Fibroblast of lung (primary cell): ENCODE measurements around the gene CMTM3. TPM values are rescaled to one million over a fixed set of nuclear protein-coding genes. Genes with fewer than 3 reads are reported as not detected.

Experiments used
- DNase-seq, 2 donors: peaks; one replicate each; pipeline versions ENCODE4 v3.0.0 to v3.0.0-alpha.2; 2010; ENCODE audit warnings: low read depth in 2 of 2
- H2AFZ ChIP-seq: 2 replicates; pipeline ENCODE4 v1.5.1; 2012; ENCODE audit warnings: low read length, control low read depth, inconsistent platforms
- H3K27ac ChIP-seq: 2 replicates; pipeline ENCODE4 v1.5.1; 2011; ENCODE audit warnings: low read length, control low read depth; ENCODE audit not compliant: insufficient read depth
- H3K27me3 ChIP-seq: 2 replicates; pipeline ENCODE4 v1.5.1; 2011; ENCODE audit warnings: mild to moderate bottlenecking, low read length; ENCODE audit not compliant: control insufficient read depth, insufficient read depth
- H3K36me3 ChIP-seq: 2 replicates; pipeline ENCODE4 v1.5.1; 2011; ENCODE audit warnings: low read length; ENCODE audit not compliant: control insufficient read depth, insufficient read depth
- H3K4me1 ChIP-seq: 2 replicates; pipeline ENCODE4 v1.5.1; 2011; ENCODE audit warnings: low read length; ENCODE audit not compliant: control insufficient read depth, insufficient read depth; ENCODE audit errors: extremely low read depth
- H3K4me2 ChIP-seq: 2 replicates; pipeline ENCODE4 v1.5.1; 2011; ENCODE audit warnings: low read length, control low read depth; ENCODE audit not compliant: insufficient read depth; ENCODE audit errors: extremely low read depth
- H3K4me3 ChIP-seq, 4 experiments: fragments of 200-600 bp in 1 of 4; sonication (generic) in 1 of 4; replicated peaks in 1 of 4; 2 replicates each; pipeline ENCODE4 v1.5.1; 2011 to 2016; ENCODE audit warnings: low read length in 4 of 4, low read depth in 3 of 4, mild to moderate bottlenecking in 3 of 4, control low read depth in 2 of 4, inconsistent platforms in 1 of 4, mixed read lengths in 1 of 4; ENCODE audit not compliant: insufficient read depth in 1 of 4; ENCODE audit errors: control extremely low read depth in 1 of 4
- H3K79me2 ChIP-seq: 2 replicates; pipeline ENCODE4 v1.5.1; 2012; ENCODE audit warnings: mild to moderate bottlenecking, low read length, inconsistent platforms; ENCODE audit not compliant: control insufficient read depth, insufficient read depth
- H3K9ac ChIP-seq: 2 replicates; pipeline ENCODE4 v1.5.1; 2011; ENCODE audit warnings: mild to moderate bottlenecking, low read length, control low read depth; ENCODE audit not compliant: insufficient read depth
- H3K9me3 ChIP-seq: 2 replicates; pipeline ENCODE4 v1.5.1; 2012; ENCODE audit warnings: low read depth, low read length; ENCODE audit not compliant: control insufficient read depth, insufficient read depth
- H4K20me1 ChIP-seq: 2 replicates; pipeline ENCODE4 v1.5.1; 2011; ENCODE audit warnings: low read length; ENCODE audit not compliant: control insufficient read depth, insufficient read depth; ENCODE audit errors: extremely low read depth
- EZH2 ChIP-seq: IDR thresholded peaks from 2 replicates; pipeline ENCODE4 v1.5.1; 2012; ENCODE audit warnings: low read length, control low read depth, mild to moderate bottlenecking; ENCODE audit errors: missing control alignments
- polyA plus RNA-seq, 2 donors: library from polyadenylated mRNA; depleted of rRNA in 1 of 2; stranded (reverse) in 1 of 2; unstranded in 1 of 2; fragments of >200 nt; gene quantifications; 2 replicates each; pipeline ENCODE4 v1.2.1, GENCODE V29; 2011 to 2012; ENCODE audit warnings: missing spikeins in 1 of 2
- total RNA-seq: library from RNA; depleted of rRNA; stranded (reverse); fragments of >200 nt; gene quantifications from 2 replicates; pipeline ENCODE4 v1.2.1, GENCODE V29; 2014
- TF ChIP-seq, protein P1 (sequence below), 2 donors: IDR thresholded peaks in 1 of 2; conservative IDR thresholded peaks in 1 of 2; 1 replicate in 1 of 2; 2 replicates in 1 of 2; pipeline ENCODE4 v1.5.1; 2011 to 2012; ENCODE audit warnings: low read length in 2 of 2, control low read depth in 1 of 2, inconsistent platforms in 1 of 2, low read depth in 1 of 2, mild to moderate bottlenecking in 1 of 2

Gene CMTM3
- total and polyA plus RNA-seq, 2 donors (not counting 1 experiment from before 2014, with no cell fraction given) = 10.1 to 18.6 TPM

DNA sequence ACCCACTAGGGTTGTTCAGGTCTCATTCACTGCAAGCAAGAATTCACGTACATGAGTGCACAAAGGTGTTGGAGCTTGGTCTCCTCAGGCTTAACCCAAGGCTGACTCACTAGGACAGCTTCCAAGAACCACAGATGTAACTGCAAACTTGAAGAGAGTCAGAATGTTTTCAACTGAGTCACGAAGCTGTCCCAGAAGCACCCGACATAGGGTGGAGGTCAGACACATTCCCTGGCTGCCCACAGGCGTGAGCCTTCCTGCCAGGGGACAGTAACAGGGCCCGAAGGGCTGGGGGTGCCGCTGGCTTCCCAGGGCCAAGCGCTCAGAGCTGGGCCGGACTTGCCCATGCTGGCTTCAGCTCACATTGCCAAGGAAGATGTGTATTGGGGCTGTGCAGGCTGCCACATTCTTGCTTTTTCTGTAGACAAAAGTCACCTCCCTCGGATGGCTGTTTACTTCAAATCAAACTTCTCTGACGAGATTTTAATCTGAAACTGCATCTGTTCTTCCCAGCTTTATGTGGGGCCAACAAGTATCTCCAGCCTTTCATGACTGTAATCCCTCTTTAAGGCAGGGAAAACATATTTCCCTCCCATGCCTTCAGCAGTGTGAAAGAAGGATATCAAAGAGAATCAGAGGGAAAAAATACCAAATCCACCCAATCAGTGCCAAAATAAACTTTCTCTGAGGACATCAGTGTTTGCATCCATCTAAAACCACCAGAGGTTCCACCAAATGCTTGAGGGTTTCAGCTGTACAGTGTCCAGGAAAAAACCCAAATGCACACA is 14.3 kb downstream of the CMTM3 start:
- peak; percentile 94 to 99 for DNase-seq
- peak overlapping the region in 1 of 4 experiments; percentile 11 for H3K4me3 ChIP-seq
- H3K9ac ChIP-seq = peak overlapping the region; percentile 20
- no peaks in the 10 kb centered on the region for H4K20me1 ChIP-seq
- H2AFZ ChIP-seq = no peak overlapping the region
- H3K36me3 ChIP-seq = no peaks in the 10 kb centered on the region
- H3K27me3 ChIP-seq = no peaks in the 10 kb centered on the region
- peak overlapping the region; percentile 87 for H3K4me2 ChIP-seq
- peaks cover 24% of the 10 kb centered on the region for H3K4me1 ChIP-seq
- TF ChIP-seq EZH2 = no peak
- TF ChIP-seq, protein P1, sequence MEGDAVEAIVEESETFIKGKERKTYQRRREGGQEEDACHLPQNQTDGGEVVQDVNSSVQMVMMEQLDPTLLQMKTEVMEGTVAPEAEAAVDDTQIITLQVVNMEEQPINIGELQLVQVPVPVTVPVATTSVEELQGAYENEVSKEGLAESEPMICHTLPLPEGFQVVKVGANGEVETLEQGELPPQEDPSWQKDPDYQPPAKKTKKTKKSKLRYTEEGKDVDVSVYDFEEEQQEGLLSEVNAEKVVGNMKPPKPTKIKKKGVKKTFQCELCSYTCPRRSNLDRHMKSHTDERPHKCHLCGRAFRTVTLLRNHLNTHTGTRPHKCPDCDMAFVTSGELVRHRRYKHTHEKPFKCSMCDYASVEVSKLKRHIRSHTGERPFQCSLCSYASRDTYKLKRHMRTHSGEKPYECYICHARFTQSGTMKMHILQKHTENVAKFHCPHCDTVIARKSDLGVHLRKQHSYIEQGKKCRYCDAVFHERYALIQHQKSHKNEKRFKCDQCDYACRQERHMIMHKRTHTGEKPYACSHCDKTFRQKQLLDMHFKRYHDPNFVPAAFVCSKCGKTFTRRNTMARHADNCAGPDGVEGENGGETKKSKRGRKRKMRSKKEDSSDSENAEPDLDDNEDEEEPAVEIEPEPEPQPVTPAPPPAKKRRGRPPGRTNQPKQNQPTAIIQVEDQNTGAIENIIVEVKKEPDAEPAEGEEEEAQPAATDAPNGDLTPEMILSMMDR (conservative IDR thresholded peaks at IDR 0.05 in 1 of 2, IDR thresholded peaks at IDR 0.05 in 1 of 2; ENCODE audit: low read depth in 1 of 2, low read length in 2 of 2) = no peak
- H3K79me2 ChIP-seq = no peaks in the 10 kb centered on the region
- peak overlapping the region; percentile 73 for H3K27ac ChIP-seq
- H3K9me3 ChIP-seq = no peaks in the 10 kb centered on the region

DNA sequence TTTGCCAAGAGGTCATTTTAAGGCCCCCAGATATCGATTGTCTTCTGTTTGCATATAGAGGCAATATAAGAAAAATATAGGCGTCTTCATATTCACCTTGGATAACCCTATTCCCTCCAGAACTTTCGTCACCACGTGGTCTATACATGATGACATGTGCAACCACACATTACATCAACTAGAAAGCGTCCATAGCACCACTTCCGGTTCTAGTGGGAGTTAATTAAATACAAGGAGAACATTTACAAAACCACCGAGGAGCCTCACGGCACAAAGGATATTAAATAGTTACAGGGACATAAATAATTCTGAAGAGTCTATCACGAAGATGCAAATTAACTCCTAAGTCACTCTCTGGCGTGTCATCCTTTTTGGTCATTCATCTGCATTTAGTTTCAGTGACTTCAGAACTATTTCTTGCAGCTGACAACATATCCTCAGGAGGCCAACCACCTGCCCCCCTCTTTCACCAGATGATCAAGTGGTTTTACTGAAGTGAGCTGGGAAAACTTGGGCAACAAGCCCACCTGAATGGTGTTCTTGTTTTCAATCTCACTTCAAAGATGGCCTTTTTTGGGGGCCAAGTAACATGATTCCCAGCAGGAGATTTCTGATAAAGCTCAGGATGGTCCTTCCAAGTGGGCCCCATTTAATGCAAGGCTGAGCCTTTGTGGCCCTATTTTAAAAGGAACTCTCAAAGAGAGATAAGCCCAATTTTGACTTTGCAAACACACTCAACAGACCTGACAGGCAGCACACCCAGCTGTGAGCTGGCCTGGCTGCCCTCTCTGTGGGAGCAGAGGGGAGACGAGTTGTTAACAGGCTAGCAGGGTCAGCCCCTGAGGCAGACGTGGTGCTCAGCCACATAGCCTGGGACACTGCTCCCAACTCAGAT is 15.3 kb downstream of the CMTM3 start:
- peak overlapping the region; percentile 87 for H3K4me2 ChIP-seq
- peak; percentile 67 to 86 for DNase-seq
- H3K27ac ChIP-seq = peak overlapping the region; percentile 73
- no peak overlapping the region for H2AFZ ChIP-seq
- no peak for TF ChIP-seq EZH2
- TF ChIP-seq, protein P1 (conservative IDR thresholded peaks at IDR 0.05 in 1 of 2, IDR thresholded peaks at IDR 0.05 in 1 of 2; ENCODE audit: low read depth in 1 of 2, low read length in 2 of 2) = no peak
- no peaks in the 10 kb centered on the region for H3K9me3 ChIP-seq
- H3K79me2 ChIP-seq = no peaks in the 10 kb centered on the region
- no peaks in the 10 kb centered on the region for H3K36me3 ChIP-seq
- H3K4me3 ChIP-seq = no peak overlapping the region
- H3K4me1 ChIP-seq = peaks cover 24% of the 10 kb centered on the region
- H3K27me3 ChIP-seq = no peaks in the 10 kb centered on the region
- no peak overlapping the region for H3K9ac ChIP-seq
- H4K20me1 ChIP-seq = no peaks in the 10 kb centered on the region

DNA sequence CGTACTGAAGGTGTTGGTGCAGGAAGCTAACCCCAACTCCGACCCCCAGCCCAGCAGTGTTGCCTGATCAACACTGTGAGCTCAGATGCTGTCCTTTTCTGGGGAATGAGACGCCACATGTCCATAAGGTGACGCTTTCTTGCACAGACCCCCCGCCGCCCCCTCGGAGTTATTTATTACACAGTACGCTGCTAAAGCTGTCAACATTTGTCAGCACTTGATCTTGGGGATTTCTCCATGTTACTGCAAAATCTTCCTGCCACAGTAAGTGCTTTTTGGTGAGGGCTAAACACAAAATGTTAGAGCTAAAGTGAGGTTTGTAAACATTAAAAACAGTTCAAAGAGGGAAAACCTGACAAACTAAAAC is 15.9 kb downstream of the CMTM3 start:
- Histone ChIP-seq H2AFZ (no peak overlapping the region), H3K9ac (no peak overlapping the region), H4K20me1 (no peaks in the 10 kb centered on the region), H3K27me3 (no peaks in the 10 kb centered on the region), H3K36me3 (no peaks in the 10 kb centered on the region), H3K79me2 (no peaks in the 10 kb centered on the region), H3K4me1 (peaks cover 24% of the 10 kb centered on the region), H3K4me3 (no peak overlapping the region), H3K4me2 (no peak overlapping the region), H3K27ac (no peak overlapping the region), H3K9me3 (no peaks in the 10 kb centered on the region)
- no peak for DNase-seq
- TF ChIP-seq EZH2 = no peak
- TF ChIP-seq, protein P1 (conservative IDR thresholded peaks at IDR 0.05 in 1 of 2, IDR thresholded peaks at IDR 0.05 in 1 of 2; ENCODE audit: low read depth in 1 of 2, low read length in 2 of 2) = no peak
